Fibroblast of villous mesenchyme (primary cell): ENCODE measurements around the gene EXOC3L4. TPM values are rescaled to one million over a fixed set of nuclear protein-coding genes. Genes with fewer than 3 reads are reported as not detected.

ENCODE experiments used
- DNase-seq: peaks from one replicate; pipeline ENCODE4 v3.0.0-alpha.2; 2010; ENCODE audit warnings: low read depth
- H3K4me3 ChIP-seq: 2 replicates; pipeline ENCODE4 v1.5.1; 2011; ENCODE audit warnings: low read depth, mild to moderate bottlenecking, low read length
- total RNA-seq: library from RNA; depleted of rRNA; stranded (reverse); fragments of >200 nt; gene quantifications from 2 replicates; pipeline ENCODE4 v1.2.3, GENCODE V29; 2012
- TF ChIP-seq, protein P1 (sequence below): IDR thresholded peaks from 2 replicates; pipeline ENCODE4 v1.5.1; 2012; ENCODE audit warnings: low read depth, mild to moderate bottlenecking, low read length; ENCODE audit not compliant: insufficient read depth

Gene EXOC3L4
- total RNA-seq, 1 donor, result not detected

DNA sequence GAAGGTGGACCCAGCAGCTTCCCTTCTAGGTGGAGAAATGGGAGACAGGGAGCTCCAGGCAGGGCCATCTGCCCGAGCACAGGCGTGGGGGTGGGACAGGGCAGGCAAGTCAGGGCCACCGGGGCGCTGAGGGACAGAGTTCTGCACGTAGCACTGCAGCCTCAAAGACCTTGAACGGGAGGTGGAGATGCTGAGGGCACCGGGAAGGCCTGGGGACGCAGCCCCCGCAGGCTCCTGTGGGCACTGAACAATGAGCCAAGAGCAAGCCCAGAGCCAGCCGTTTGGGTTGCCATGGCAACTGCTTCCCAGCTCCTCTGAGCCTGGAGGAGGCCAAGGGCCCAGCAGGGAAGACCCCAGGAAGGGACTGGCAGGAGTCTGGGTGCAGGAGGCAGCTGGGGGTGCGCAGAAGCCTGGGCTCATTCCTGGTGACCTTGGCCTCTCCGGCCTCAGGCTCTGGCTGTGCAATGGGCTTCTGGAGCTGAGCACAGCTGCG lies 7.1 kb upstream of the EXOC3L4 start:
- no peak overlapping the region for H3K4me3 ChIP-seq
- no peak for DNase-seq
- TF ChIP-seq, protein P1, sequence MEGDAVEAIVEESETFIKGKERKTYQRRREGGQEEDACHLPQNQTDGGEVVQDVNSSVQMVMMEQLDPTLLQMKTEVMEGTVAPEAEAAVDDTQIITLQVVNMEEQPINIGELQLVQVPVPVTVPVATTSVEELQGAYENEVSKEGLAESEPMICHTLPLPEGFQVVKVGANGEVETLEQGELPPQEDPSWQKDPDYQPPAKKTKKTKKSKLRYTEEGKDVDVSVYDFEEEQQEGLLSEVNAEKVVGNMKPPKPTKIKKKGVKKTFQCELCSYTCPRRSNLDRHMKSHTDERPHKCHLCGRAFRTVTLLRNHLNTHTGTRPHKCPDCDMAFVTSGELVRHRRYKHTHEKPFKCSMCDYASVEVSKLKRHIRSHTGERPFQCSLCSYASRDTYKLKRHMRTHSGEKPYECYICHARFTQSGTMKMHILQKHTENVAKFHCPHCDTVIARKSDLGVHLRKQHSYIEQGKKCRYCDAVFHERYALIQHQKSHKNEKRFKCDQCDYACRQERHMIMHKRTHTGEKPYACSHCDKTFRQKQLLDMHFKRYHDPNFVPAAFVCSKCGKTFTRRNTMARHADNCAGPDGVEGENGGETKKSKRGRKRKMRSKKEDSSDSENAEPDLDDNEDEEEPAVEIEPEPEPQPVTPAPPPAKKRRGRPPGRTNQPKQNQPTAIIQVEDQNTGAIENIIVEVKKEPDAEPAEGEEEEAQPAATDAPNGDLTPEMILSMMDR, result no peak

DNA sequence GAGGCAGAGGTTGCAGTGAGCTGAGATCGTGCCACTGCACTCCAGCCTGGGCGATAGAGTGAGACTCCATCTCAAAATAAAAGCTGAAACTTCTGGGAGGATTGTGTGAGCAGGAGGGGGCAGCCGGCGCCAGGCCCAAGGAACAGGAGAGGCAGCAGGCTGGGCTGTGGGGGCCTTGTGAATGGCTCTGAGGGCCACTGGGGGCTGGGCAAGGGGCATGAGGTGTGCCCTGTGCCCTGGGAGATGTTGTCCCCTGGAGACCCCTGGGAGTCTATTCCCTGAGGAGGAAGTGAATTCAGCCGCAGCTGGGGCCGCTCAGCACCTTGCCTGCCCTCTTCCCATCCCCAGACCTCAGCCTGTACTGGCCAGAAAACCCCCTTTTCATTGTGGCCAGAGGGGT lies 5.6 kb upstream of the EXOC3L4 start:
- DNase-seq, result no peak

DNA sequence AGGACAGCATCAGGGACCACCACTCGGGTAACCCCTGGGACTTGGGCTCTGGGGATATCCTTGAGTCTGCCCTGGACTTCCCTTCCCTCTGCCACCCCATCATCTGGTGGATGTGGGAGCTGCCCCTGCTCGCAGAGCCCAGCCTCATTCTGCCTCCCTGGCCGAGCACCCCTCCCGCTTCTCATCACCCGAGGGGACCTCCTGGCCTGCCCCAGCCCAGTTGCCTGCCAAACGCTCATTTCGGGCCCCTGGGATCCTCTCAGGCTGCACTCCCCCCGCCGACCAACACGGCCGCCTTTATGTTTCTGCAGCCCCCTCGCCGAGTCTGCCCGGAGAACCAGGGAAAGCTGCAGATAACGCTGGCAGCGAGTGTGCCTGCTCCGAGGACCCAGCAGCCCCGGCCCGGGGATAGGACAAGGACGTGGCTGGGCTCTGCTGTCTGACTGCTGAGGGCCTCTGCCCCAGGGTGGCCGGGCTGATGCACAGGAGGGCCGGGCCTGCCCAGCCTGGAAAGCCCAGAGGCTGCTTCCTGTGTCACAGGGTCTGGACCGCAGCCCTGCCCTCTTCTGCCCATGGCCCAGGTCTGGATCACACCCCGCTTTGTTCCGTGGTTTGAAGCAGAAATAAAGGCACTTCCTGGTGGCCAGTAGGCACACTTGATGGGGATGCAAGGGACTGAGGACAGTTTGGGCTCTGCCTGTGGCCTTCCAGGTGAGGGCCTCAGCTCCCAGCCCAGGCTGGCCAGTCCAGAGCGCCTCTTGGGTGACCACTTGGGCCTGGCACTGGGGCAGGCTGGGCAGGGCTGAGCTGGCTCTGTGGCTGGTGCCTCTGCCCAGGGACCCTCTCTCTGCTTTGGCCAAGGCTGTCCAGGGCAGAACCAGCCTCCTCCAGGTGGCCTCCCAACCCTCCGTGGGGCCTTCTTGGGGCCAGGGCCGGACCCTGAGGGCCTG lies 4.9 kb upstream of the EXOC3L4 start:
- TF ChIP-seq, protein P1, result no peak
- H3K4me3 ChIP-seq, result no peak overlapping the region
- DNase-seq, result no peak

More for the DNA sequence above, 5.6 kb upstream of the EXOC3L4 start:
- no peak overlapping the region for H3K4me3 ChIP-seq
- TF ChIP-seq, protein P1, result no peak

DNA sequence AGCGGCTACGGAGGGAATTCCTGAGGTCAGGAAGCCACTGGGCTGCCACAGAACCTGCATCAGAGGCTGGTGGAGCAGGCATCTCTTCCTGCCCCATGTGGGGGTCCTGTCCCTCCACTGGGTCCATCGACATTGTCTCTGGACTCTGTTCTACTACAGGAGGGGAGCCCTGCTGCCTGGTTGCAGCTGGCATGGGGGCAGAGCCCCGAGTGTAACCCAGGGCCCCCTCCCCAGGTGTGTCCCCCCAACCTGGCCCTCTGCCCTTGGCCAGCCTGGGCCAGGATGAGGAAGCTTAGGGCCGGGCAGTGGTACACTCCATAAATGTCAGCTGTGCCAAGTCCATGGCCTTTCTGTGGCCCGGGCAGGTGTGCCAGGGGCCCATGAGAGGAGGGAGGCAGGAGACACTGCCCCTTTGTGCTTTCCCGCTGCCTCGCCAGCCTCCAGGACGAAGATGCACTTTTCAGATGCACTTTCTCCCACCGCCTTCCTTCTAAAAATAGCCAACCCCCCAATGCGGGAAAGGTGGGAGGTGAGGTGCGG lies 4.0 kb upstream of the EXOC3L4 start:
- no peak overlapping the region for H3K4me3 ChIP-seq
- no peak for DNase-seq
- TF ChIP-seq, protein P1, result no peak

DNA sequence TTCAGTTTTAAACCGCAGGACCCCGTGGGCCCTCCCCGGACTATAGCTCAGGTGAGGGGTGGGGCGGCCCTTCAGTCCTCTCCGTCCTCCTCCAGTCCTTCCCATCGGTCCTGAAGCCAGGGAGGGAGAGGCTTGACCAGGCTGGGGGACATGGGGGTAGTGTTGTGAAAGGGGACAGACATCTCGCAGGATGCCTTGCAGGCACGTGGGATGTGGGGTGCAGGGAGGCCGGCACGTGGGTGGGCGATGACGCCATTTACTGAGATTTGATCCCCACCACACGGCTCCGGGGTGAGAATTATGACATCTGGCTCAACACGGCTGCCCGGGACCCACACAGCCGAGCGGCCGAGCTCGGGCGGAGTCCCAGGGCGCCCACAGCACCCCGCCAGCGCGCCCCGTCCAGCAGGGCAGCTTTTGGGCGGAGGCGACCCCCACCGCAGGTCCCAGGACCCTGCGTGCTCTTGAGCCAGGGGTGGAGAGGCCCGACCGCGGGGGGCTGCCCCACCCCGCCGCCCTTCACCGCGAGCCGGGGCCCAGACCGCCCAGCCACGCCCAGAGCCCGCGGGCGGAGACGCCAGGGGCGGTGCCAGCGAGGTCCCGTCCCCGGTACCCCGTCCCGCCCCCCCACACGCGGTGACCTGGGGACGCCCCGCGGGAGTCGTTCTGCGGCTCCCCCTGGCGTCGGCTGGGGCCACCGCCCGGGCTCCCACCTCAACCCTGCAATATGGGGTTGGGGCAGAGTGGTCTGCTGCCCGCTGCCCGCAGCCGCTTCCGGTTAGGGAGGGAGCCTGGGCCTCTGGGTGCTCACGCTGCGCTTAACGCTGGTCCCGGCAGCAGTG lies 3.3 kb upstream of the EXOC3L4 start:
- H3K4me3 ChIP-seq, result peak overlapping the region; percentile 45
- peak; percentile 71 for DNase-seq
- TF ChIP-seq, protein P1, result peak; percentile 39

DNA sequence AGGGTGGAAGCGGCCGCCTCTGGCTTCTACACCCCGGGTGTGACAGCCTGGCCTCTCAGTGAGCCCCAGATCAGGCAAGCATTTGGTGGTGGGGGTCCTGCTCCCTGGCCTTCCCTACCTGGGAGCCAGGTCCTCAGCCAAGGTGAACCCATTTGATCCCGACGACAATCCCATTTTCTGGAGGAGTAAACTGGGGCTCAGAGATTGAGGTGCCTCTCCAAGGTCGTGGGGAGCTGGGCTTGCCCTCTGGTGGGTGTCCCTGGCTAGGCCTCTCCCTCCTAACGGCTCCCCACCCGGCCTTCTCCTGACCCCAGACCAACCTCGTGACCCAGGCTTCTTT lies 2.7 kb upstream of the EXOC3L4 start:
- DNase-seq, result no peak
- TF ChIP-seq, protein P1, result no peak
- H3K4me3 ChIP-seq, result peak overlapping the region; percentile 45
